ENCODE results near the gene RNU1-2. TPM values are rescaled to one million over a fixed set of nuclear protein-coding genes. Genes with fewer than 3 reads are reported as not detected.
"Not testable (repeated sequence)": the region's sequence is repeated elsewhere in the genome, so short reads cannot be mapped to it uniquely, and the experiment has no call there.

The RNU1-2 gene
- total RNA-seq, 4 donors from 2014 or later = under 0.01 TPM; not detected in 3

DNA sequence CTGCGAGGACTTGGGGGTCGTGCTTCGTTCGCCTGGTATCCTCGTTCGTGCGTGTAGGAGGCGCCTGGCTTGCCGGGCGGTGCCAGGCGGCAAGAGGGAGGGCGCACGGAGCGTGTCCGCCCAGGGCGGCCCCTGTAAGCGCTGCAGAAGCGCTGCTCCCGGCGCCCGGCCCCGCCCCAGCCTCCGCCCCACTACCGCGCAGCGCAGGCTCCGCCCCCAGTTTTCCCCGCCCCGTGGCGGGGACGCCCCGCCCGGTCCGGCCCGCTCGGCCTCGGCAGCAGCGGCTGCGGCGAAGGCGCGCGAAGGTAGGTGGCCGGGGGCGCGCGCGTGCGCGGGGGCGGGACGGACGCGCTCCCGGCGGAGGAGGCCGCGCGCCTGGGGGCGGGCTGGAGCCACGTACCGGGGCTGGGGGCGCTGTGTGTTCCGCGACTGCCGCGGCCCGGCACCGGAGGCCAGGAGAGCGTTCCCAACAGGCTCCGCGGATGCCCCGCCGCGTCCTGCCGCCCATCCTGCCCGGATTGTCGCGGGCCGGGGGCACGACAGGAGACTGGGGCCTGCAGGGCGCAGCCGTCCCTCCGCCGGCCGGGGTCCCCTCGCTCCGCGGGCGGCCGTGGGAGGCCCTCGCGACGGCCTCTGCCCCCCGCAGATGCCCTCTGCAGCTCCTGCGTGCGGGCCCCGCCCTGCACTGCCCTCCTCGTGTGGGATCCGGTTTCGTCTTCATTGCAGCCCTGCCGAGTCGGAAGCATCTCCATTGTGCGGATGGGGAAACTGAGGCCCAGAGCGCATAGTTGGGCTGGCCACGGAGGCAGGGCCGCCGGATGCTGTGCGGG lies 18.3 kb downstream of the RNU1-2 start:
- Histone ChIP-seq H3K27ac (peak overlapping the region; percentile 74 to 90 (median 84)), H3K36me3 (no peaks in the 10 kb centered on the region), H3K4me1 (peaks cover 13% of the 10 kb centered on the region in 2 donors), H3K27me3 (no peaks in the 10 kb centered on the region), H3K9me3 (no peaks in the 10 kb centered on the region), H3K4me3 (peak overlapping the region; percentile 68 to 100 (median 73))
- TF ChIP-seq POLR2A (IDR thresholded peaks at IDR 0.05) = peak; percentile 60 to 61
- TF ChIP-seq, protein P1, sequence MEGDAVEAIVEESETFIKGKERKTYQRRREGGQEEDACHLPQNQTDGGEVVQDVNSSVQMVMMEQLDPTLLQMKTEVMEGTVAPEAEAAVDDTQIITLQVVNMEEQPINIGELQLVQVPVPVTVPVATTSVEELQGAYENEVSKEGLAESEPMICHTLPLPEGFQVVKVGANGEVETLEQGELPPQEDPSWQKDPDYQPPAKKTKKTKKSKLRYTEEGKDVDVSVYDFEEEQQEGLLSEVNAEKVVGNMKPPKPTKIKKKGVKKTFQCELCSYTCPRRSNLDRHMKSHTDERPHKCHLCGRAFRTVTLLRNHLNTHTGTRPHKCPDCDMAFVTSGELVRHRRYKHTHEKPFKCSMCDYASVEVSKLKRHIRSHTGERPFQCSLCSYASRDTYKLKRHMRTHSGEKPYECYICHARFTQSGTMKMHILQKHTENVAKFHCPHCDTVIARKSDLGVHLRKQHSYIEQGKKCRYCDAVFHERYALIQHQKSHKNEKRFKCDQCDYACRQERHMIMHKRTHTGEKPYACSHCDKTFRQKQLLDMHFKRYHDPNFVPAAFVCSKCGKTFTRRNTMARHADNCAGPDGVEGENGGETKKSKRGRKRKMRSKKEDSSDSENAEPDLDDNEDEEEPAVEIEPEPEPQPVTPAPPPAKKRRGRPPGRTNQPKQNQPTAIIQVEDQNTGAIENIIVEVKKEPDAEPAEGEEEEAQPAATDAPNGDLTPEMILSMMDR (IDR thresholded peaks at IDR 0.05 in 4 of 5, conservative IDR thresholded peaks at IDR 0.05 in 1 of 5) = peak in 2 of 5 experiments; percentile 17 to 35
- intact Hi-C loops (cut with DNase I; ENCODE audit: low total_unique reads) = no loop called here
- DNase-seq (peak; percentile 92 to 93), ATAC-seq (peak; percentile 89 to 90)
- in situ Hi-C loops (cut with MboI; ENCODE audit: low sequenced_read_pairs in 4 of 4) = no loop called here

DNA sequence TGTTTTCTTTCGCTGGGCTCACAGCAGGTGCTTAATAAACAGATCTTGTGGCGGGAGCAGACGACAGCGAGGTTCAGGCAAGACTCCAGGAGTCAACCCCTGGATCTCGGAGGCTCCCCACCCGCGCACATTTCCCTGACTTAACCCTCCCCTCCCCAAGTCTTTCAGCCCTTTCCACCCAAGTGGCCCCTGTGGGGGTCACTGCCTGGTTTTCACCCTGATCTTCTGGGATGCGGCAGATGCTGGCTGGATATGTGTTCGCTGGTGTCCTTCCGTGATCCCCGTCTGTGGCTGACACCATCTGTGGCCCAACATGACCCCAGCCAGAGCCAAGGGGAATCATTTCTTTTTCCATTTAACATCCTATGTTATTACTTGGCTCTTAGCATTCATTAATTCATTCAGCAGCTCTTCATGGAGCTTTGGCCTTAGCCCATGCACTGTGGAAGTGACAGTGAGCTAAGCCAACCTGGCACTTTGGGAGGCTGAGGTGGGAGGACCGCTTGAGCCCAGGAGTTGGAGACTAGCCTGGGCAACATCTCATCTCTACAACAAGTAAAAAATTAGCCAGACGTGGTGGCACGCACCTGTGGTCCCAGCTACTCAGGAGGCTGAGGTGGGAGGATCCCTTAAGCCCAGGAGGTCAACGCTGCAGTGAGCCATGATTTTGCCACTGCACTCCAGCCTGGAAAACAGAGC lies 19.3 kb downstream of the RNU1-2 start:
- Histone ChIP-seq H3K27ac (peak overlapping the region; percentile 66 to 90 (median 84)), H3K4me1 (peaks cover 13% of the 10 kb centered on the region in 2 donors), H3K4me3 (peak overlapping the region; percentile 68 to 100 (median 73))
- H3K9me3 ChIP-seq; DNase-seq; H3K36me3 ChIP-seq; H3K27me3 ChIP-seq; in situ Hi-C loops (cut with MboI; ENCODE audit: low sequenced_read_pairs in 4 of 4); intact Hi-C loops (cut with DNase I; ENCODE audit: low total_unique reads); ATAC-seq: not testable (repeated sequence)

DNA sequence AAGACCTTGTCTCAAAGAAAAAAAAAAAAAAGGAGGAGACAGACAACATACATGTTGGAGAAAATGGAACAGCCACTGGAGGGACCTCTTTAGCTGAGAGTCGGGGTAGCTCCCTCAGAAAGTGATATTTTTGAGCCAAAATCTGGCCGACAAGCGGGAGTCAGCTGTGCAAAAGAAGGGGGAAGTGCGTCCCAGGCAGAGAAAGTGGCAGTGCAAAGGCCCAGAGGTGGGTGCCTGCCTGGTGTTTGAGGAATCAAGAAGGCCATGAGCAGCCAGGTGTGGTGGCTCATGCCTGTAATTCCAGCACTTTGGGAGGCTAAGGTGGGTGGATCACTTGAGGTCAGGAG lies 19.8 kb downstream of the RNU1-2 start:
- Histone ChIP-seq H3K4me1 (peaks cover 13% of the 10 kb centered on the region in 2 donors), H3K27ac (peak overlapping the region in 1 of 4 donors; percentile 90), H3K36me3 (no peaks in the 10 kb centered on the region), H3K27me3 (no peaks in the 10 kb centered on the region), H3K9me3 (no peaks in the 10 kb centered on the region), H3K4me3 (no peak overlapping the region)
- intact Hi-C loops (cut with DNase I; ENCODE audit: low total_unique reads) = no loop called here
- ATAC-seq (no peak), DNase-seq (no peak)
- in situ Hi-C loops (cut with MboI; ENCODE audit: low sequenced_read_pairs in 4 of 4) = no loop called here
- TF ChIP-seq POLR2A (IDR thresholded peaks at IDR 0.05) = no peak
- TF ChIP-seq, protein P1 (IDR thresholded peaks at IDR 0.05 in 4 of 5, conservative IDR thresholded peaks at IDR 0.05 in 1 of 5) = no peak

DNA sequence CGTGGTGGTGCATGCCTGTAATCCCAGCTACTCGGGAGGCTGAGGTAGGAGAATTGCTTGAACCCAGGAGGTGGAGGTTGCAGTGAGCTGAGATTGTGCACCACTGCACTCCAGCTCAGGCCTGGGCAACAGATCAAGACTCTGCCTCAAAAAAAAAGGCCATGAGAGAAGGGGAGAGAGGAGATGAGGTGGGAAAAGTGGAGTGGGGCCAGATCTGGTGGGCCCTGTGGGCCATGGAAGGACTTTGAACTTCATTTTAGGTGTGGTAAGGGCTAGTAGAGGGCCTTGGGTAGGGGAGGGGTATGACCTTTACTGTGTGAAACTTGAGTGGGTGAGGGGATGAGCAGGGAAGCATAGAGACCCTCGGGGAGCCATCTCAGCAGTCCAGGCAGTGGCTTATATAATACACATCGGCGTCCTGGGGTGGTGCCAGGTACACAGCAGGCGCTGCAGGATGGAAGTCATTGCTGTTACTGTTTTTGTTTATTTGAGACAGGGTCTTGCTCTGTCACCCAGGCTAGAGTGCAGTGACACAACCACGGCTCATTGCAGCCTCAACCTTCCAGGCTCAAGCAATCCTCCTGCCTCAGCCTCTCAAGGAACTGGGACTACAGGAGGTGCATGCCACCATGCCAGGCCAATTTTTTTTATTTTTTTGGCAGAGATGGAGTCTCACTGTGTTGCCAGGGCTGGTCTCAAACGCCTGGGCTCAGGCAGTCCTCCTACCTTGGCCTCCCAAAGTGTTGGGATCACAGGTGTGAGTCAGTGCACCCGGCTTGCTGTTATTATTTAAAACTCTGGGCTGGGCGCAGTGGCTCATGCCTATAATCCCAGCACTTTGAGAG lies 20.5 kb downstream of the RNU1-2 start:
- DNase-seq; ATAC-seq; in situ Hi-C loops (cut with MboI; ENCODE audit: low sequenced_read_pairs in 4 of 4); intact Hi-C loops (cut with DNase I; ENCODE audit: low total_unique reads); H3K4me3 ChIP-seq; H3K27me3 ChIP-seq; H3K9me3 ChIP-seq; H3K36me3 ChIP-seq; H3K27ac ChIP-seq: not testable (repeated sequence)
- peaks cover 13 to 16% of the 10 kb centered on the region in 2 donors for H3K4me1 ChIP-seq

DNA sequence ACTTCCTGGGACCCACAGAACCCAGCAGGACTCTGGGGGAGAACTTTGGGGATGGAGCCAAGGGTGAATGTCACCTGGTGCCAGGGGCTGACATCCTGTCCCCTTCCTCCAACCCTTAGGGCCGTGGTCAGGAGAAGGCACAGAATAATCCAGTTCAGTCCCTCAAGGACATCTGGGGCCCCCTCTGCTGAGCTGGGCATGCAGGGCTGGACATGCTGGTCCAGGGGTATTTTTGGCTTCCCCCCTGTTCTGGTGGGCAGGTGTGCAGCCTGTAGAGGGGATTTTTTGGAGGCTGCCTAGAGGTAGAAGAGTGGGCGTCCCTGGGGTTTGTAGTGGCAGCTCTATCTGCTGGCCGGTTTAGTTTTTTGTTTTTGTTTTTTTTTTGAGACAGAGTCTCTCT lies 22.6 kb downstream of the RNU1-2 start:
- no peak overlapping the region for H3K27ac ChIP-seq
- H3K4me1 ChIP-seq = peaks cover 8 to 15% of the 10 kb centered on the region in 2 donors
- H3K4me3 ChIP-seq = no peak overlapping the region
- no peaks in the 10 kb centered on the region for H3K36me3 ChIP-seq
- in situ Hi-C loops (cut with MboI; ENCODE audit: low sequenced_read_pairs in 4 of 4) (no loop called here), intact Hi-C loops (cut with DNase I; ENCODE audit: low total_unique reads) (no loop called here)
- TF ChIP-seq, protein P1 (IDR thresholded peaks at IDR 0.05 in 4 of 5, conservative IDR thresholded peaks at IDR 0.05 in 1 of 5) = no peak
- no peak for TF ChIP-seq POLR2A (IDR thresholded peaks at IDR 0.05)
- no peaks in the 10 kb centered on the region for H3K27me3 ChIP-seq
- no peaks in the 10 kb centered on the region for H3K9me3 ChIP-seq
- DNase-seq = no peak
- ATAC-seq = no peak

DNA sequence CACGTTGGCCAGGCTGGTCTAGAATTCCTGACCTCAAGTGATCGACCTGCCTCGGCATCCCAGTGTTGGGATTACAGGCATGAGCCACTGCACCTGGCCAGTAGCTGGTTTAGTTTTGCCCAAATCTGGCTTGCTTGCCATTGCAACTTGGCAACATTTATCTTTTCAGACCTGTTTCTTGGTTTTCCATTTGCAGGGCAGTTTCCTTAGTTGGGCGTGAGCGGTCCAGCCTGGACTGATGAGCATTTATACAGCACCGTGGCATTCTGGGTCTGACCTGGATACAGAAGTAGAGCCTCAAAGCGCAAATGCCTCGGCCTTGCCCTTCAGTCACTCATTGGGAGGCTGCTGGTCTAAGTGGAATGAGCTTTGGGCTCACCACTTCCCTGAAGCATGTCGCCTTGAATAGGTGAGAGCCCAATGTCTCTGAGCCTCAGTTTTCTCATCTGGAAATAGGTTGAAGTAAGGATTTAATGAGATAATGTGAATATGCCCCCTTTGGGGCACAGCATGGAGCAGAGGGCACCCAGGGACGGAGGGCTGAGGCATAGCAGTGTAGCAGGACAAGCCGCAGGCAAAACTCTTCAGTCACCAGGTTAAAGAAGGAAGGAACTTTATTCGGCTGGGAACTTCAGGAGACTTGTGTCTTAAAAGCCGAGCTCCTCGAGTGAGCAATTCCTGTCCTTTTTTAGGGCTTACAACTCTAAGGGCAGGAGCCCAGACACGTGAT lies 23.3 kb downstream of the RNU1-2 start:
- intact Hi-C loops (cut with DNase I; ENCODE audit: low total_unique reads); H3K9me3 ChIP-seq; H3K27me3 ChIP-seq; H3K27ac ChIP-seq; H3K4me3 ChIP-seq; H3K36me3 ChIP-seq; ATAC-seq; in situ Hi-C loops (cut with MboI; ENCODE audit: low sequenced_read_pairs in 4 of 4); DNase-seq: not testable (repeated sequence)
- peaks cover 6 to 13% of the 10 kb centered on the region in 2 donors for H3K4me1 ChIP-seq

Data from gastrocnemius medialis (tissue), 4 donors.